Measurements from ENCODE around the gene FARP2.

DNA sequence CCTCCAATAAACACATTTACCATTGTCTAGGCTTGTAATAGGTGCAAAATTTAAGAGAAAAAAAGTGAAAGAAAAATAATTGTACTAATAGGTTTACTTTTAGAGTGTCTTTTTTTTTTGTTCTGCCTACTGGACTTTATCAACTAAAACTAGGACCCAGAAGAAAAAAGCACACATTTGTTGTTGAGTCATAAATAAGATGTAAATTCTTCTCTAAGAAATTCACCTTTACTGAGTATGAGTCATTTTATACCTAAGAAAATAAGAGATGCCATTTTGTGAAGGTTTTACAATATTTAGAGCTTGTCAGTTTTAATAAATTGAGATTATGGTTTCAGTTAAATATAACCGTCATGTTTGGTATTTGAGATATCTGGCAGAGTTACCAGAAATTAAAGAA is 19.2 kb downstream of the FARP2 start:
- TF ChIP-seq FOSL2 (IDR thresholded peaks at IDR 0.05; ENCODE audit: borderline replicate concordance, low read depth): no peak
- no peak for TF ChIP-seq NFIC (IDR thresholded peaks at IDR 0.05; ENCODE audit: borderline replicate concordance)
- no peak for TF ChIP-seq IRF3 (IDR thresholded peaks at IDR 0.05; ENCODE audit: low read depth, low read length)
- no peak for TF ChIP-seq JUND (IDR thresholded peaks at IDR 0.05)
- TF ChIP-seq CTCF (IDR thresholded peaks at IDR 0.05): no peak
- TF ChIP-seq, protein P1, sequence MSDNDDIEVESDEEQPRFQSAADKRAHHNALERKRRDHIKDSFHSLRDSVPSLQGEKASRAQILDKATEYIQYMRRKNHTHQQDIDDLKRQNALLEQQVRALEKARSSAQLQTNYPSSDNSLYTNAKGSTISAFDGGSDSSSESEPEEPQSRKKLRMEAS (IDR thresholded peaks at IDR 0.05; ENCODE audit: low read depth): no peak
- TF ChIP-seq EZH2phosphoT487 (IDR thresholded peaks at IDR 0.05; ENCODE audit: borderline replicate concordance, low read depth): no peak
